ENCODE results near the gene AOPEP.

DNA sequence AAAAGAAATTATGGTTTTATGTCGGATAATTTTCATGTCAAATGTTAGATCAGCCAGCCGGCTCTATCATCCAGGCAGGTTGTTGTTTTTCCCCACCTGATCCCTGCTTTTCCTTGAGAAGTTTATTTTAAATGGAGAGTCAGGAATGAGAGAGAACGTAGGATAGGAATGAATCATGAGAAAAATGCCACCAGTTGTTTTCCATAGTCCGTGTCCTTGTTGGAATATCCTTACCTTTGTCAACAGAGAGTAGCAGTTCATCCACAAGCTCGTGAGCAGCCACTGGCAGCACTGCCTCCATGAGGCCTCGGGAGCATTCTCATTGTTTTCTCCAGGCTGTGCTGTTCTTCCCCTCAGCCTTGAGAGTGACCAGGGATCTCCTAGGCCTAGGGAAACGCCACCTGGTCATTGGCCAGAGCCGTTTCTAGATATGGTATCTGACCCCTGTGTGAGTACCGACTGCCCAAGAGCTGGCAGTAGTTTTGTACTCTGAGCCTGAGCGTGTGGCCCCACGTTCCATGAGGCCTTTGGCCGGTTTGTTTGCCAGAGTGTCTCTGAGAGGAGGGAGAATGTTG, 297.7 kb downstream of the AOPEP start:
- TF ChIP-seq RXRA (IDR thresholded peaks at IDR 0.05; ENCODE audit: borderline replicate concordance, low read depth) (no peak), RCOR1 (IDR thresholded peaks at IDR 0.05; ENCODE audit: low read length) (no peak), POLR2AphosphoS5 (IDR thresholded peaks at IDR 0.05; ENCODE audit: low read depth, low read length) (no peak), RFX5 (IDR thresholded peaks at IDR 0.05; ENCODE audit: low read length) (no peak), EZH2phosphoT487 (IDR thresholded peaks at IDR 0.05; ENCODE audit: borderline replicate concordance, low read depth) (no peak), REST (IDR thresholded peaks at IDR 0.05; ENCODE audit: low read depth, low read length) (no peak), USF1 (IDR thresholded peaks at IDR 0.05; ENCODE audit: borderline replicate concordance, low read depth) (no peak)
- TF ChIP-seq, protein P1, sequence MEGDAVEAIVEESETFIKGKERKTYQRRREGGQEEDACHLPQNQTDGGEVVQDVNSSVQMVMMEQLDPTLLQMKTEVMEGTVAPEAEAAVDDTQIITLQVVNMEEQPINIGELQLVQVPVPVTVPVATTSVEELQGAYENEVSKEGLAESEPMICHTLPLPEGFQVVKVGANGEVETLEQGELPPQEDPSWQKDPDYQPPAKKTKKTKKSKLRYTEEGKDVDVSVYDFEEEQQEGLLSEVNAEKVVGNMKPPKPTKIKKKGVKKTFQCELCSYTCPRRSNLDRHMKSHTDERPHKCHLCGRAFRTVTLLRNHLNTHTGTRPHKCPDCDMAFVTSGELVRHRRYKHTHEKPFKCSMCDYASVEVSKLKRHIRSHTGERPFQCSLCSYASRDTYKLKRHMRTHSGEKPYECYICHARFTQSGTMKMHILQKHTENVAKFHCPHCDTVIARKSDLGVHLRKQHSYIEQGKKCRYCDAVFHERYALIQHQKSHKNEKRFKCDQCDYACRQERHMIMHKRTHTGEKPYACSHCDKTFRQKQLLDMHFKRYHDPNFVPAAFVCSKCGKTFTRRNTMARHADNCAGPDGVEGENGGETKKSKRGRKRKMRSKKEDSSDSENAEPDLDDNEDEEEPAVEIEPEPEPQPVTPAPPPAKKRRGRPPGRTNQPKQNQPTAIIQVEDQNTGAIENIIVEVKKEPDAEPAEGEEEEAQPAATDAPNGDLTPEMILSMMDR (IDR thresholded peaks at IDR 0.05) = no peak
